K562 (cell line): Measurements from ENCODE around the gene LEAP2. TPM values are rescaled to one million over a fixed set of nuclear protein-coding genes. Genes with fewer than 3 reads are reported as not detected.

Source experiments
- ATAC-seq: fragments of 200-7000 bp; cut with Tn5 transposase; 3 replicates; pipeline ENCODE4 v1.9.1; 2020; ENCODE audit warnings: moderate library complexity
- BruUV-seq: library from RNA; stranded (reverse); fragments of 400-500 nt; replicated peaks from 2 replicates; lab custom pipeline; 2021; lab: Mats Ljungman, UMichigan
- CTCF ChIA-PET: fragments of 300-600 bp; formaldehyde crosslinking; extraction: SDS; loops from one replicate; lab custom pipeline; 2021; ENCODE audit warnings: low intra/inter-chr PET ratio; lab: Yijun Ruan, JAX
- POLR2A ChIA-PET: fragments of 300-600, 350-650 bp; sonication (Branson Sonifier 250); formaldehyde crosslinking; extraction: SDS; loops from one replicate; lab custom pipeline; 2021; ENCODE audit warnings: antibody characterized with exemption, inconsistent platforms; lab: Yijun Ruan, JAX
- DNase-seq, 4 experiments: peaks; one replicate each; pipeline versions ENCODE4 v3.0.0 to v3.0.0-alpha.2; 2011 to 2018; ENCODE audit warnings: low spot score in 3 of 4, mixed read lengths in 3 of 4; ENCODE audit errors: extremely low read depth in 1 of 4
- FAIRE-seq: peaks from 2 replicates; lab custom pipeline; 2011; peaks lifted over from hg19 to GRCh38; lab: Jason Lieb, UNC
- H2AFZ ChIP-seq: 2 replicates; pipeline ENCODE4 v1.6.0; 2011; ENCODE audit warnings: low read depth, low read length, control low read depth, inconsistent platforms
- H3K27ac ChIP-seq: fragments of 200-600 bp; 3 replicates; pipeline ENCODE4 v1.8.0; 2011; ENCODE audit warnings: low read depth, mild to moderate bottlenecking, control low read depth, inconsistent platforms, low read length, moderate library complexity, mixed read lengths; ENCODE audit errors: extremely low read depth
- H3K27me3 ChIP-seq, 2 experiments: fragments of 300-600 bp in 1 of 2; 2 replicates in 1 of 2; 3 replicates in 1 of 2; pipeline versions ENCODE4 v1.6.0 to v1.8.0; 2011; ENCODE audit warnings: inconsistent platforms in 2 of 2, low read length in 2 of 2, mild to moderate bottlenecking in 1 of 2, mixed read lengths in 1 of 2, moderate library complexity in 1 of 2; ENCODE audit not compliant: control insufficient read depth in 2 of 2, insufficient read depth in 2 of 2
- H3K36me3 ChIP-seq: fragments of 300-600 bp; 3 replicates; pipeline ENCODE4 v1.8.0; 2011; ENCODE audit warnings: mild to moderate bottlenecking, low read length, inconsistent platforms; ENCODE audit not compliant: control insufficient read depth, insufficient read depth
- H3K4me1 ChIP-seq, 2 experiments: fragments of 200-600 bp in 1 of 2; replicated peaks in 1 of 2; 2 replicates in 1 of 2; 3 replicates in 1 of 2; pipeline versions ENCODE4 v1.5.1 to v1.8.0; 2011; ENCODE audit warnings: inconsistent platforms in 2 of 2, low read length in 2 of 2, mild to moderate bottlenecking in 1 of 2, mixed read lengths in 1 of 2, moderate library complexity in 1 of 2; ENCODE audit not compliant: control insufficient read depth in 2 of 2, insufficient read depth in 2 of 2
- H3K4me2 ChIP-seq: 2 replicates; pipeline ENCODE4 v1.6.1; 2011; ENCODE audit warnings: low read length, control low read depth, inconsistent platforms, mixed read lengths; ENCODE audit not compliant: insufficient read depth
- H3K4me3 ChIP-seq: fragments of 200-600 bp; sonication (generic), shearing (Covaris generic); 2 replicates; pipeline ENCODE4 v1.5.1; 2016; ENCODE audit warnings: control low read depth, inconsistent platforms
- H3K79me2 ChIP-seq: fragments of 200-600 bp; 3 replicates; pipeline ENCODE4 v1.8.0; 2011; ENCODE audit warnings: low read length, inconsistent platforms; ENCODE audit not compliant: control insufficient read depth, insufficient read depth
- H3K9ac ChIP-seq, 2 experiments: 2 replicates each; pipeline versions ENCODE4 v1.6.0 to v1.6.1; 2011; ENCODE audit warnings: low read depth in 2 of 2, low read length in 2 of 2, control low read depth in 1 of 2, inconsistent platforms in 1 of 2, mild to moderate bottlenecking in 1 of 2, mixed read lengths in 1 of 2; ENCODE audit not compliant: insufficient read depth in 1 of 2
- H3K9me1 ChIP-seq: one replicate; pipeline ENCODE4 v1.6.0; 2011; ENCODE audit warnings: inconsistent platforms, mild to moderate bottlenecking, low read length, moderate library complexity; ENCODE audit not compliant: control insufficient read depth, insufficient read depth
- H3K9me3 ChIP-seq: replicated peaks from 2 replicates; pipeline ENCODE4 v1.5.1; 2011; ENCODE audit warnings: low read depth, low read length, inconsistent platforms; ENCODE audit not compliant: control insufficient read depth, insufficient read depth
- H4K20me1 ChIP-seq: replicated peaks from 2 replicates; pipeline ENCODE4 v1.6.1; 2011; ENCODE audit warnings: low read length, inconsistent platforms, mixed read lengths; ENCODE audit not compliant: control insufficient read depth, insufficient read depth
- ASH1L ChIP-seq: fragments of 450-650 bp; IDR thresholded peaks from 2 replicates; pipeline ENCODE4 v1.6.1; 2018; ENCODE audit warnings: borderline replicate concordance, mild to moderate bottlenecking, low read depth; ENCODE audit not compliant: partially characterized antibody
- BMI1 ChIP-seq: fragments of 150-350 bp; IDR thresholded peaks from 2 replicates; pipeline ENCODE4 v1.6.1; 2014; ENCODE audit warnings: low read length
- CBX8 ChIP-seq: fragments of 200-600 bp; sonication (generic); IDR thresholded peaks from 2 replicates; pipeline ENCODE4 v1.6.1; 2012; ENCODE audit warnings: borderline replicate concordance, mixed run types, low read depth, mild to moderate bottlenecking, moderate library complexity, mixed read lengths, low read length, control low read depth, inconsistent platforms; ENCODE audit not compliant: poor library complexity, severe bottlenecking; ENCODE audit errors: extremely low read depth
- CTBP1 ChIP-seq: fragments of 450-650 bp; IDR thresholded peaks from 2 replicates; pipeline ENCODE4 v1.6.1; 2016; ENCODE audit warnings: borderline replicate concordance
- SLC30A9 ChIP-seq: fragments of 250-450 bp; sonication (Bioruptor Pico); IDR thresholded peaks from 2 replicates; pipeline ENCODE4 v1.8.0; 2022; ENCODE audit warnings: mild to moderate bottlenecking, moderate library complexity
- WGBS: fragments of 100-300 bp; shearing (Covaris generic); methylation state at CpG from one replicate; pipeline ENCODE4 v1.1.6; 2016; ENCODE audit warnings: low coverage, mixed read lengths; ENCODE audit not compliant: insufficient coverage; ENCODE audit errors: missing lambda C conversion rate; 5-methylcytosine and 5-hydroxymethylcytosine counted together
- in situ Hi-C: fragments of 300-500 bp; cut with MboI; formaldehyde crosslinking; loops from 4 replicates; pipeline ENCODE4 v1.15.0; 2018; ENCODE audit warnings: inconsistent platforms, mixed read lengths
- intact Hi-C: fragments of 100-400 bp; cut with micrococcal nuclease; formaldehyde crosslinking; loops from 2 replicates; pipeline ENCODE4 v1.14.2; 2022
- polyA plus RNA-seq, 8 experiments: library from polyadenylated mRNA; depleted of rRNA in 4 of 8; stranded (reverse) in 5 of 8; unstranded in 3 of 8; fragments of >200 nt; fragmentation: Nextera tagmentation in 2 of 8; fragmentation: Illumina TruSeq in 1 of 8; extraction: Ambion mirVana in 2 of 8; extraction: Trizol in 1 of 8; gene quantifications; 2 replicates each; pipeline versions ENCODE4 v1.2.1 to v1.2.3, GENCODE V29; 2011 to 2014; ENCODE audit warnings: inconsistent platforms in 1 of 8, missing spikeins in 1 of 8
- total RNA-seq, 7 experiments: library from RNA; depleted of rRNA in 6 of 7; stranded (reverse); fragments of >200 nt in 6 of 7; fragmentation: Illumina TruSeq in 2 of 7; extraction: Trizol in 2 of 7; gene quantifications; 2 replicates each; pipeline versions ENCODE4 v1.2.1 to v1.2.3, GENCODE V29; 2011 to 2021; ENCODE audit warnings: low replicate concordance in 1 of 7

LEAP2 gene
- total and polyA plus RNA-seq, 9 of the 15 experiments (the other 6 are each of a cell fraction or from before 2014, with no cell fraction given) = 1.1 to 5.6 (median 2.5) TPM

DNA sequence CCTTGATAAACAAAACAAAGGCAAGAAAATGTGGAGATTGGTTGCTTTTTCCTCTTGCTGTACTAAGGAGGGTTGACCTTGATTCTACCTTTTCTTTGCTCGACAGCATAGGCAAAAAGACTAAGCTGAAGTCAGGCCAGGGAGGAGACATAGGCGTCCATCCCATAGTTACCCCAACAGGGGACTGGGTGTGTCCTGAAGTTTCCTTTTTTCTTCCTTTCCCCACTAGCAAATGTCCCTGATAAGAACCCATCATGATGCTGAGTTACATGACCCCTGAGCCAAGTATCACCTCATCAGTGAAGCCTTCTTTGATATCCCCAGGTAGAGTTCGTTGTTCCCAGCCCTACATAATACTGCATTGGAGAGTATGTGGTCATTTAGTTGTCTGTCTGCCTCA is 33.2 kb upstream of the LEAP2 start:
- Histone ChIP-seq H3K36me3 (no peaks in the 10 kb centered on the region), H2AFZ (peak overlapping the region; percentile 69), H3K4me3 (no peak overlapping the region), H3K4me2 (no peak overlapping the region), H3K27me3 (no peaks in the 10 kb centered on the region), H3K27ac (no peak overlapping the region), H3K9me3 (no peaks in the 10 kb centered on the region), H4K20me1 (no peaks in the 10 kb centered on the region), H3K9ac (no peak overlapping the region), H3K4me1 (peaks cover 0 to 19% of the 10 kb centered on the region in 2 experiments; a peak in 3 of 5 replicates), H3K9me1 (no peaks in the 10 kb centered on the region), H3K79me2 (no peaks in the 10 kb centered on the region)
- FAIRE-seq (no peak), DNase-seq (no peak), ATAC-seq (peak; percentile 52)
- POLR2A ChIA-PET = interaction anchor here (1.4 to 1.6 kb wide), 3 partner anchors 9 to 14 kb away, joined by 3 to 8 read pairs (median 4); partner anchors contain the start of gene SHROOM1
- TF ChIP-seq BMI1 (no peak), CTBP1 (peak; percentile 51; the same call in 1 of the 2 replicates)
- CTCF ChIA-PET = no interaction called here
- in situ Hi-C loops (no loop called here), intact Hi-C loops (no loop called here)
- BruUV-seq = no TSS peak
- WGBS = 10% methylated on average over 3 of the region's 3 CpGs

DNA sequence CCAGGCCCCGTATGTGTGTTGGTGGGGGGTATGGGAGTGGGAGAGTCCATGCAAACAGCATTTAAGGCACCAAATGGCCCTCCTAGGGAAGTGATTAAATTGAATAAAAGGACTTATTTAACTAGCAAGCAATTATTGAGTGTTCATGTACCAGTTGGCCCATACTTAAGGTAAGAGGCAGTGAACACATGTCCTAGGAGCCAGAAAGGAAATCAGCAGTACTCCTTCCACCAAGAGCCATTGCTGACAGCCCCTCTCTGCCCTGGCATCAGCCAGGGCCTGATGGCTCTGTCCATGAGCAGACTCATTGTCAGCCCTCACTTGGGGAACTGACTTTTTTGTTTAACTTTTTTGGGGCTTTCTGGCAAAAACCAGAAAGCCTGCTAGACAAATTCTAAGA is 32.6 kb upstream of the LEAP2 start:
- H3K4me3 ChIP-seq = no peak overlapping the region
- H3K9me3 ChIP-seq = no peaks in the 10 kb centered on the region
- no peak overlapping the region for H3K4me2 ChIP-seq
- H3K9me1 ChIP-seq = no peaks in the 10 kb centered on the region
- BruUV-seq = no TSS peak
- no peak overlapping the region for H3K27ac ChIP-seq
- TF ChIP-seq CBX8 (no peak), ASH1L (no peak), SLC30A9 (CRISPR knock-in tag) (no peak)
- TF ChIP-seq, all 486 proteins: peak for 0
- no peaks in the 10 kb centered on the region for H3K36me3 ChIP-seq
- no peak overlapping the region for H2AFZ ChIP-seq
- DNase-seq = no peak
- 47% methylated on average over 1 of the region's 1 CpG for WGBS
- ATAC-seq = peak; percentile 12; the same call in 1 of the 3 replicates
- in situ Hi-C loops (no loop called here), intact Hi-C loops (no loop called here)
- FAIRE-seq = no peak
- H3K27me3 ChIP-seq = no peaks in the 10 kb centered on the region
- POLR2A ChIA-PET = interaction anchor here (1.5 kb wide), 1 partner anchor 13 kb away, joined by 4 read pairs; no protein-coding TSS in a partner anchor
- H3K79me2 ChIP-seq = no peaks in the 10 kb centered on the region
- H3K9ac ChIP-seq = no peak overlapping the region
- CTCF ChIA-PET = no interaction called here
- no peaks in the 10 kb centered on the region for H4K20me1 ChIP-seq
- H3K4me1 ChIP-seq = peaks cover 0 to 19% of the 10 kb centered on the region in 2 experiments; a peak in 3 of 5 replicates
